Osteoblast (primary cell): ENCODE data around the gene NAA35. TPM values are rescaled to one million over a fixed set of nuclear protein-coding genes. Genes with fewer than 3 reads are reported as not detected.

Source experiments
- DNase-seq: peaks from one replicate; pipeline ENCODE4 v3.0.0; 2011; ENCODE audit warnings: low spot score, mixed read lengths; ENCODE audit not compliant: insufficient read length; ENCODE audit errors: missing footprints
- H2AFZ ChIP-seq: 2 replicates; pipeline ENCODE4 v1.6.0; 2011; ENCODE audit warnings: mild to moderate bottlenecking, low read length
- H3K27ac ChIP-seq: 2 replicates; pipeline ENCODE4 v1.5.1; 2011; ENCODE audit warnings: mild to moderate bottlenecking, low read depth, low read length, moderate library complexity
- H3K27me3 ChIP-seq: 2 replicates; pipeline ENCODE4 v1.6.0; 2012; ENCODE audit warnings: mild to moderate bottlenecking, control low read depth, inconsistent platforms, low read length, moderate library complexity; ENCODE audit not compliant: insufficient read depth
- H3K36me3 ChIP-seq: 2 replicates; pipeline ENCODE4 v1.5.1; 2011; ENCODE audit warnings: mild to moderate bottlenecking, low read length, control low read depth, moderate library complexity; ENCODE audit not compliant: insufficient read depth
- H3K4me1 ChIP-seq: 2 replicates; pipeline ENCODE4 v1.5.1; 2011; ENCODE audit warnings: mild to moderate bottlenecking, low read length, control low read depth, moderate library complexity; ENCODE audit not compliant: insufficient read depth
- H3K4me2 ChIP-seq: 2 replicates; pipeline ENCODE4 v1.6.0; 2011; ENCODE audit warnings: mild to moderate bottlenecking, low read length; ENCODE audit not compliant: insufficient read depth
- H3K4me3 ChIP-seq: fragments of 200-600 bp; sonication (generic); 3 replicates; pipeline ENCODE4 v1.5.1; 2012; ENCODE audit warnings: mild to moderate bottlenecking, low read length, inconsistent platforms; ENCODE audit not compliant: insufficient read depth
- H3K79me2 ChIP-seq: 2 replicates; pipeline ENCODE4 v1.6.0; 2012; ENCODE audit warnings: mild to moderate bottlenecking, low read length, control low read depth, inconsistent platforms; ENCODE audit not compliant: insufficient read depth
- H3K9me3 ChIP-seq: 2 replicates; pipeline ENCODE4 v1.5.1; 2011; ENCODE audit warnings: low read depth, low read length, control low read depth
- H4K20me1 ChIP-seq: 2 replicates; pipeline ENCODE4 v1.6.0; 2012; ENCODE audit warnings: mild to moderate bottlenecking, low read length, control low read depth; ENCODE audit not compliant: insufficient read depth
- total RNA-seq: library from RNA; depleted of rRNA; stranded (reverse); fragments of >200 nt; gene quantifications from 2 replicates; pipeline ENCODE4 v1.2.3, GENCODE V29; 2012
- TF ChIP-seq, protein P1 (sequence below): IDR thresholded peaks from 2 replicates; pipeline ENCODE4 v1.5.1; 2011; ENCODE audit warnings: mild to moderate bottlenecking, low read depth, low read length, moderate library complexity; ENCODE audit errors: extremely low read depth

NAA35 gene
- total RNA-seq, 1 donor: 23.5 TPM

- Histone ChIP-seq H3K4me1 (no peaks in the 10 kb centered on the region), H2AFZ (no peak overlapping the region), H3K4me2 (no peak overlapping the region), H4K20me1 (no peaks in the 10 kb centered on the region), H3K9me3 (no peaks in the 10 kb centered on the region), H3K4me3 (no peak overlapping the region), H3K27me3 (no peaks in the 10 kb centered on the region), H3K36me3 (peaks cover 31% of the 10 kb centered on the region), H3K79me2 (no peaks in the 10 kb centered on the region), H3K27ac (no peak overlapping the region)
- no peak for DNase-seq
- TF ChIP-seq, protein P1, sequence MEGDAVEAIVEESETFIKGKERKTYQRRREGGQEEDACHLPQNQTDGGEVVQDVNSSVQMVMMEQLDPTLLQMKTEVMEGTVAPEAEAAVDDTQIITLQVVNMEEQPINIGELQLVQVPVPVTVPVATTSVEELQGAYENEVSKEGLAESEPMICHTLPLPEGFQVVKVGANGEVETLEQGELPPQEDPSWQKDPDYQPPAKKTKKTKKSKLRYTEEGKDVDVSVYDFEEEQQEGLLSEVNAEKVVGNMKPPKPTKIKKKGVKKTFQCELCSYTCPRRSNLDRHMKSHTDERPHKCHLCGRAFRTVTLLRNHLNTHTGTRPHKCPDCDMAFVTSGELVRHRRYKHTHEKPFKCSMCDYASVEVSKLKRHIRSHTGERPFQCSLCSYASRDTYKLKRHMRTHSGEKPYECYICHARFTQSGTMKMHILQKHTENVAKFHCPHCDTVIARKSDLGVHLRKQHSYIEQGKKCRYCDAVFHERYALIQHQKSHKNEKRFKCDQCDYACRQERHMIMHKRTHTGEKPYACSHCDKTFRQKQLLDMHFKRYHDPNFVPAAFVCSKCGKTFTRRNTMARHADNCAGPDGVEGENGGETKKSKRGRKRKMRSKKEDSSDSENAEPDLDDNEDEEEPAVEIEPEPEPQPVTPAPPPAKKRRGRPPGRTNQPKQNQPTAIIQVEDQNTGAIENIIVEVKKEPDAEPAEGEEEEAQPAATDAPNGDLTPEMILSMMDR: no peak
Measured at GRCh38 chr9:86027767-86028166, 86.8 kb downstream of the NAA35 start.

DNA sequence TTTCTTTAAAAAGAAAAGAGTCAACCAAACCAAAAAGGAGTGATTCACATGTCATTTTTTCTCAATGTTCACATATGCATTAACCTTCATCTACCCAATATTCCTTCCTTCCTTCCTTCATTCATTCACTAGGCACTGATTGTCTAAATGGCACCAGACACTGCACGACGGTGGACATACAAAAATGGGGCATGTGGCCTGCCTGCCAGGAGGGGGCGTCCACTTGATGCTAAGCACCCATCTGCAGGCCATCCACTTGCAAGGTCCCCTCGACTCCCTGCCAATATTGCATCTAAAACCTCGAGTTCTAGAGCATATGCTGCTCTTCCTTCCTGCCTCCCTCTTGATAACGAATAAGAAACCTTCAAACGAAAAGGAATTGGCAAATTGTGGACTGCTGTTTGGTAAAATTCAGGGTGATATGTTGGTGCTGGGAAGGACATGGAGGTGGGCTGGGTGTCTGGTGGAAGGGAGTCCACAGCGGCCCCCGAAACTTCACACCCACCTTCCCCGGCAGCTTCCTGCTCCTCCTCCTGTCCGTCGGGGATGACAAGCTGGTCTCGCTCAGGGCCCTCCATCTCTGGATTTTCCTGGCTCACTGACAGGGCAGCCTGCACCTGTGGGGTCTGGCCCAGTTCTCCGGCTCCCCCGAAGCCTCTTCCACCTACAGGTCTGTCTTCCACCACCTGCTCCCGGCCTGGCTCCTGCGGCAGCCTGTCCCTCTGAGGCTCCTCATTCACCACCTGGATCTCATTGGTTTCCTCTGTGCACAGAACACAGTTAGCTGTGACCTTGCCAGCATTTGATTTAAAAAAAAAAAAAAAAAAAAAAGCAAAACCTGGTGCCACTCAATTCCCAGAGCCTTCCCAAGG is 94.2 kb downstream of the NAA35 start:
- Histone ChIP-seq H3K27me3 (no peaks in the 10 kb centered on the region), H2AFZ (no peak overlapping the region), H3K27ac (no peak overlapping the region), H3K4me3 (no peak overlapping the region), H3K79me2 (no peaks in the 10 kb centered on the region), H3K9me3 (no peaks in the 10 kb centered on the region), H4K20me1 (no peaks in the 10 kb centered on the region), H3K36me3 (peaks cover 7% of the 10 kb centered on the region), H3K4me2 (no peak overlapping the region), H3K4me1 (peaks cover 12% of the 10 kb centered on the region)
- no peak for DNase-seq
- TF ChIP-seq, protein P1: peak; percentile 66

GRCh38 chr9:86035827-86036440 is 95.0 kb downstream of the NAA35 start:
- no peak overlapping the region for H3K4me2 ChIP-seq
- H3K79me2 ChIP-seq: no peaks in the 10 kb centered on the region
- H3K4me3 ChIP-seq: no peak overlapping the region
- H3K9me3 ChIP-seq: no peaks in the 10 kb centered on the region
- H3K27ac ChIP-seq: no peak overlapping the region
- H2AFZ ChIP-seq: no peak overlapping the region
- no peak for DNase-seq
- peaks cover 20% of the 10 kb centered on the region for H3K4me1 ChIP-seq
- TF ChIP-seq, protein P1: no peak
- peaks cover 7% of the 10 kb centered on the region for H3K36me3 ChIP-seq
- H3K27me3 ChIP-seq: no peaks in the 10 kb centered on the region
- no peaks in the 10 kb centered on the region for H4K20me1 ChIP-seq

GRCh38 chr9:86036555-86036954 is 95.6 kb downstream of the NAA35 start:
- Histone ChIP-seq H3K79me2 (no peaks in the 10 kb centered on the region), H3K4me1 (peaks cover 27% of the 10 kb centered on the region), H3K36me3 (peaks cover 7% of the 10 kb centered on the region), H3K27ac (no peak overlapping the region), H3K4me2 (no peak overlapping the region), H4K20me1 (no peaks in the 10 kb centered on the region), H3K9me3 (no peaks in the 10 kb centered on the region), H2AFZ (no peak overlapping the region), H3K27me3 (no peaks in the 10 kb centered on the region), H3K4me3 (no peak overlapping the region)
- no peak for DNase-seq
- TF ChIP-seq, protein P1: no peak
